DLD1 (cell line): Measurements from ENCODE around the gene CDC42EP2.
"Not testable (repeated sequence)": the region's sequence is repeated elsewhere in the genome, so short reads cannot be mapped to it uniquely, and the experiment has no call there.

Experiments used
- in situ Hi-C: cut with HindIII; loops from 2 replicates; pipeline ENCODE4 v1.10.0; 2017; ENCODE audit warnings: low sequenced_read_pairs

CDC42EP2 gene

GRCh38 chr11:65317025-65317786, 2.5 kb downstream of the CDC42EP2 start:
- in situ Hi-C loops: no loop called here

DNA sequence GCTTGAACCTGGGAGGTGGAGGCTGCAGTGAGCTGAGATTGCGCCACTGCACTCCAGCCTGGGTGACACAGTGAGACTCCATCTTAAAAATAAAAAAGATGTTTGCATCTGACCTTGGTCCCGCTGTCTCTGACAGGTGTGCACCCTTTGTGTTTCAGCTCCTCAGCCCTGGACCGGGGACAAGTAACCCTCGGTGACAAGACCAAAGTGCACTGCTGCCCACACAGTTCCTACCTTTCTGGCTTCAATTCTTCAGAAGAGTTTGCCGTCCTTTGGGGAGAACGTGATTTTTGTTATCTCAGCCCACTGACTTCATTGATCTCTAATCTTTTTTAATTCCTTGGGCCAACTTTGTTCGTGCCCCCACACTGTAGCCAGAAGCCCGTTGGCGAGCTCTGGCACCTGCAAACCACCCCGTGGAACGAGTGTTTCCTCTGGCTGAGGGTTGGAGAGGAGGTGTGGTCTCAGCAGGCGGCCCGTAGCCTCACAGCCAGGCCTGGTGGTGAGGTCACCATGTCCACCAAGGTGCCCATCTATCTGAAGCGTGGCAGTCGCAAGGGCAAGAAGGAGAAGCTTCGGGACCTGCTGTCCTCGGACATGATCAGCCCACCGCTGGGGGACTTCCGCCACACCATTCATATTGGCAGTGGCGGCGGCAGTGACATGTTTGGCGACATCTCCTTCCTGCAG, 5.9 kb downstream of the CDC42EP2 start:
- in situ Hi-C loops: no loop called here

- in situ Hi-C loops: no loop called here
These were observed 6.4 kb downstream of the CDC42EP2 start for GRCh38 chr11:65321076-65321475.

GRCh38 chr11:65321828-65322485, 7.3 kb downstream of the CDC42EP2 start:
- in situ Hi-C loops: no loop called here

- in situ Hi-C loops: no loop called here
These were observed 9.1 kb downstream of the CDC42EP2 start for GRCh38 chr11:65323813-65324212.

- in situ Hi-C loops: no loop called here
These were observed 10.8 kb downstream of the CDC42EP2 start for GRCh38 chr11:65325435-65325834.

- in situ Hi-C loops: no loop called here
These were observed 12.4 kb downstream of the CDC42EP2 start for GRCh38 chr11:65327021-65327420.

GRCh38 chr11:65329478-65329877, 14.8 kb downstream of the CDC42EP2 start:
- in situ Hi-C loops: no loop called here

GRCh38 chr11:65329944-65330403, 15.3 kb downstream of the CDC42EP2 start:
- in situ Hi-C loops: no loop called here

- in situ Hi-C loops: no loop called here
These were observed 15.9 kb downstream of the CDC42EP2 start for GRCh38 chr11:65330544-65330943.

GRCh38 chr11:65332591-65332990, 17.9 kb downstream of the CDC42EP2 start:
- in situ Hi-C loops: not testable (repeated sequence)

DNA sequence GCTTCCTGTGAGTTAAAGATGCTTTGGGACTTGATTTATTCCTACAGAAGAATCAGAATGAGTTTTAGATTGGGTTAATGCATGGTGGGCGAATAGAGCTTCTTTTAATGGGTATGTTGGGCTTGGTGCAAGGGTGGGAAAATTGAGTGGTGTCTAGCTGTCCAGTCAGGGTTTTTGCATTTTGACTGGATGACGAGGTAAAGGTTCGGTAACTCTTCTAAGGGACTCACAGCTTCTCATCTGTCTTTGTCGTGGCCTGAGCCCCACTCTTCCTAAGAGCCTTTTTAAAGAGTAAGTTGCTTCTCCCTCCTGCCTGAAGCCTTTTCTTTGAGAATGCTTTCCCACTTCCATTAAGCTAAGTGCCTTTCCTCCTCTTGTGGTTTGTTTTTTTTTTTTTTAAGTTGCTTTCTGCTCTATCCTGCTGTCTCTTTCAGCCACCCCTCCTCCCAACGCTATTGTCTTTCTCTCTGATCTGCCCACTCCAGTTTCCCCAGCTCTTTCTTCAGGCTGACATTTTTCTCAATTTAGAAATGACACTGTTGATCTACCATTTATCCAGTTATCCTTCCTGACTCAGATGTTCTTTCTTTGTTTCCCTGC, 20.1 kb downstream of the CDC42EP2 start:
- in situ Hi-C loops: no loop called here

DNA sequence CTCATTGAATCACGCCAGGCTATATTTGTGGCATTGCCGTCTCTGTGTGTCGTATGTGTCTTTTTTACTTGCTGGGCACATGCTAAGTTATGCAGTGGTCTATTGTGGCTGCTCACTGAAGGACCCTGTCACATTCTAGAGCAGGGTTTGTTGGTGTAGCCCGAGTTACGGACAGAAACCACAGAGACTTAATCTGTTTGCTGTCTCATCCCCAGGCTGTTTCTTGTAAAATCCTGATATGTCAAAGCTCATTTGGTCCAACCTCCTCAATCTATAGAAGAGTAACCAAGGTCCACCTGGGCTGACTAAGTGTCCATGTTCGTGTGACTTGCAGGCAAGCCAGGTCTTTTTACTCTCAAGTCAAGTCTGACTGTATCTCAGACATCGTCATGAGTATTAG, 24.0 kb downstream of the CDC42EP2 start:
- in situ Hi-C loops: no loop called here

GRCh38 chr11:65340226-65340625, 25.6 kb downstream of the CDC42EP2 start:
- in situ Hi-C loops: no loop called here

- in situ Hi-C loops: no loop called here
These were observed 27.2 kb downstream of the CDC42EP2 start for GRCh38 chr11:65341856-65342255.

DNA sequence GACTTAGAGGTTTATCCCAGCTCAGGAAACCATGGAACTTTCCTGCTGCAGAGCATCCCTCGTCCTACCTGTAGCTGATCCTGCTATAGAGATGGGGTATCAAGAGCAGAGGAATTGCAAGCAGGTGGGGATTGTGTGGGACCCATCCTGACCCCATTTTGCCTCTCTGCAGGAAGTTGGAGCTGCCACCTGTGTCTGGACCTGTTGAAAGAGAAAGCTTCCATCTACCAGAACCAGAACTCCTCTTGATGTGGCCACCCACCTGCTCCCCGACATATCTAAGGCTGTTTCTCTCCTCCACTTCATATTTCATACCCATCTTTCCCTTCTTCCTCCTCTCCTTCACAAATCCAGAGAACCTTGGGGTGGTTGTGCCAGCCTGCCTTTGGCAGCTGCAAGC, 36.8 kb downstream of the CDC42EP2 start:
- in situ Hi-C loops: loop anchor here (10.0 kb wide), 1 partner anchor 143 kb away; the partner anchor contains the start of gene MALAT1

- in situ Hi-C loops: loop anchor here (10.0 kb wide), 1 partner anchor 142 kb away; the partner anchor contains the start of gene MALAT1
These were observed 38.1 kb downstream of the CDC42EP2 start for GRCh38 chr11:65352783-65353182.

DNA sequence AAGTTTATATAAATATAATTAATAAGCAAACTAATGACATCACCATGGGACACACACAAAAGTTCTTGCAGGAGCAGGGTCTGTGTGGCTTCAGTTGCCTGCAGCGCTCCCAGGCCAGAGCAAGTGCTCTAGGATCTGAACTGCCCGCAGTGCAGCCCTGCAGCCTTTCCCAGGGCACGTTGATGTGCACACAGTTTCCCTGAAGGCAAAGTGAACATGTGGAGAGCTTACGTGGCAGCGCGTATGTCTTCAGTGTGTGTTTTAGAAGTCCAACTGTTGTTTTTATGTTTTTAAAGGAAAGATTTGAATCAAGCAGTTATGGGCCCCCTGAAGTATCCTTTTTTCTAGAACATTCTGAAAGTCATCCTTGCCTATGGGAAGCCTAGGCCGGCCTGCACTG, 38.7 kb downstream of the CDC42EP2 start:
- in situ Hi-C loops: loop anchor here (10.0 kb wide), 1 partner anchor 141 kb away; the partner anchor contains the start of gene MALAT1

GRCh38 chr11:65353900-65354264, 39.2 kb downstream of the CDC42EP2 start:
- in situ Hi-C loops: loop anchor here (10.0 kb wide), 1 partner anchor 141 kb away; the partner anchor contains the start of gene MALAT1

DNA sequence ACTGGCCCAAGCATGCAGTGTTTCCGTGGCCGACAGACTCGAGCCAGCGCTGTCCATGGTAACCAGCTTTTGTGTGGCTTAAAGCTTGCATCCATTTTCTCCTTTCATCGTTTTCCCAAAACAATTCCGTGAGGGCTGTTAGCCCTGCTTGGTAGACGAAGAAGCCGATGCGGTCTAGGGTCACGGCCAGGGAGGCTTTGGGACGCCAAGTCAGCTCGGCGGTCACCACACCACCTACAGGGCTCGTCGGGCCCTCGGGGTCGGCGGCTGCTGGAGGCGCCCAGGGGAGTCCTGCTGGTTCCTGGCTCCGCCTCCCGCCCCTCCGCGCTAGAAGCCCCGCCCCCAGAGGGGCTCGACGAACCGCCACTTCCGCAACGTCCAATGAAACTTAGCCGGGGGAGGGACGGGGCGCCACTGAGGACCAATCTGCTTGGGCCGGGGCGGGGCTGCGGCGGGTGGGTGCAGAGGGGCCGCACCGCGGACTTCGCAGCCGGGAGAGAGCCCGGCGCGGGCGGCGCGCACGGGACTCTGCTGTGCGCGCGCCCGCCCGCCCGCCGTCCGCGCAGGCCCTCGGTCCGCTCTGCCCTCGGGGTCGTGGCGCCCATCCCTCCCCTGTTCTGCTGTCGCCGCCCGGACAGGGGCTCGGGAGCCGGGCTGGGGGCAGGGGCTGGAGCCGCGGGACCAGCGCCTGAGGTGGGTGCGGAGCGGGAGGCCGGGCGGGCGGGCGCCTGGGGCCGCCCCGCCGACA, 39.8 kb downstream of the CDC42EP2 start, which contains the start of gene TIGD3:
Gene TIGD3 (plus strand): TSS at position 487 of the 748 bp plus-strand sequence. CDS start 1,058 bp downstream, outside the sequence.
- in situ Hi-C loops: loop anchor here (10.0 kb wide), 1 partner anchor 140 kb away; the partner anchor contains the start of gene MALAT1
